B cell (primary cell): Measurements from ENCODE around the gene LPCAT3. TPM values are rescaled to one million over a fixed set of nuclear protein-coding genes. Genes with fewer than 3 reads are reported as not detected.

Source experiments
- ATAC-seq: fragments of 200-7000 bp; cut with Tn5 transposase; one replicate; pipeline ENCODE4 v1.10.0; 2021; ENCODE audit warnings: low read depth, mild to moderate bottlenecking, moderate number of reproducible peaks, moderate library complexity
- CTCF ChIA-PET: fragments of 350-600 bp; sonication (Branson Sonifier 250); formaldehyde crosslinking; loops from one replicate; lab custom pipeline; 2021; ENCODE audit warnings: antibody characterized with exemption, inconsistent platforms; lab: Charles Lee
- POLR2A ChIA-PET: fragments of 350-600 bp; sonication (Branson Sonifier 250); formaldehyde crosslinking; loops from one replicate; lab custom pipeline; 2021; ENCODE audit warnings: antibody characterized with exemption; lab: Charles Lee
- DNase-seq: peaks from one replicate; pipeline ENCODE4 v3.0.0; 2013
- H2AFZ ChIP-seq: 2 replicates; pipeline ENCODE4 v1.6.1; 2012; ENCODE audit warnings: mild to moderate bottlenecking, low read depth, low read length; ENCODE audit not compliant: insufficient read depth, poor library complexity, severe bottlenecking
- H3K27ac ChIP-seq, 2 donors: 1 replicate in 1 of 2; 2 replicates in 1 of 2; pipeline ENCODE4 v1.5.1; 2012 to 2013; ENCODE audit warnings: low read length in 2 of 2, mild to moderate bottlenecking in 2 of 2, moderate library complexity in 1 of 2
- H3K27me3 ChIP-seq, 4 experiments: fragments of 200-600 bp in 1 of 4; sonication (generic) in 1 of 4; replicated peaks in 1 of 4; 1 replicate in 2 of 4; 2 replicates in 2 of 4; pipeline versions ENCODE4 v1.6.1 to v1.7.0; 2013 to 2016; ENCODE audit warnings: low read length in 3 of 4, mild to moderate bottlenecking in 2 of 4, mixed read lengths in 1 of 4, moderate library complexity in 1 of 4; ENCODE audit not compliant: insufficient read depth in 4 of 4, control insufficient read depth in 3 of 4; ENCODE audit errors: control extremely low read depth in 1 of 4
- H3K36me3 ChIP-seq, 2 experiments: replicated peaks in 1 of 2; 1 replicate in 1 of 2; 2 replicates in 1 of 2; pipeline versions ENCODE4 v1.6.1 to v1.7.1; 2013; ENCODE audit warnings: low read length in 1 of 2; ENCODE audit not compliant: insufficient read depth in 2 of 2, control insufficient read depth in 1 of 2; ENCODE audit errors: control extremely low read depth in 1 of 2, extremely low read depth in 1 of 2
- H3K4me1 ChIP-seq, 2 donors: fragments of 200-600 bp in 1 of 2; sonication (generic) in 1 of 2; 1 replicate in 1 of 2; 2 replicates in 1 of 2; pipeline versions ENCODE4 v1.5.1 to v1.6.1; 2013 to 2017; ENCODE audit warnings: low read length in 2 of 2; ENCODE audit not compliant: control insufficient read depth in 2 of 2, insufficient read depth in 2 of 2
- H3K4me2 ChIP-seq: replicated peaks from 2 replicates; pipeline ENCODE3; 2012; ENCODE audit warnings: mild to moderate bottlenecking, low read depth, low read length; ENCODE audit not compliant: poor library complexity, severe bottlenecking
- H3K4me3 ChIP-seq, 5 experiments: fragments of 200-600 bp in 1 of 5; sonication (generic) in 1 of 5; 1 replicate in 3 of 5; 2 replicates in 2 of 5; pipeline versions ENCODE4 v1.5.1 to v1.7.0; 2011 to 2016; ENCODE audit warnings: low read length in 4 of 5, mild to moderate bottlenecking in 4 of 5, low read depth in 2 of 5, control low read depth in 1 of 5, moderate library complexity in 1 of 5; ENCODE audit not compliant: insufficient read depth in 1 of 5; ENCODE audit errors: control extremely low read depth in 1 of 5, extremely low read depth in 1 of 5
- H3K79me2 ChIP-seq: fragments of 200-600 bp; sonication (generic); one replicate; pipeline ENCODE4 v1.6.0; 2016; ENCODE audit warnings: low read length; ENCODE audit not compliant: control insufficient read depth, insufficient read depth
- H3K9ac ChIP-seq: fragments of 200-600 bp; sonication (generic); 2 replicates; pipeline ENCODE4 v1.6.1; 2017; ENCODE audit warnings: mild to moderate bottlenecking, low read length, moderate library complexity
- H3K9me3 ChIP-seq, 3 donors: one replicate each; pipeline versions ENCODE4 v1.6.1 to v1.7.1; 2013; ENCODE audit warnings: low read length in 2 of 3; ENCODE audit not compliant: control insufficient read depth in 2 of 3, insufficient read depth in 1 of 3; ENCODE audit errors: control extremely low read depth in 1 of 3
- H4K20me1 ChIP-seq: 2 replicates; pipeline ENCODE4 v1.6.0; 2012; ENCODE audit warnings: mild to moderate bottlenecking, low read length; ENCODE audit not compliant: insufficient read depth, control insufficient read depth, poor library complexity, severe bottlenecking
- H3K27ac Mint-ChIP-seq: one replicate; pipeline ENCODE4 v1.8.0; 2021; ENCODE audit warnings: mixed read lengths
- H3K27me3 Mint-ChIP-seq: one replicate; pipeline ENCODE4 v1.8.0; 2021; ENCODE audit warnings: mixed read lengths
- H3K4me1 Mint-ChIP-seq: one replicate; pipeline ENCODE4 v1.8.0; 2021; ENCODE audit warnings: mixed read lengths
- H3K4me3 Mint-ChIP-seq: one replicate; pipeline ENCODE4 v1.8.0; 2021; ENCODE audit warnings: mixed read lengths
- H3K9me3 Mint-ChIP-seq: one replicate; pipeline ENCODE4 v1.8.0; 2022; ENCODE audit warnings: mixed read lengths; ENCODE audit not compliant: insufficient read depth
- EZH2 ChIP-seq: IDR thresholded peaks from 2 replicates; pipeline ENCODE4 v1.6.1; 2012; ENCODE audit warnings: borderline replicate concordance, low read depth, mild to moderate bottlenecking, moderate library complexity, low read length; ENCODE audit not compliant: insufficient read depth, poor library complexity, severe bottlenecking
- WGBS: methylation state at CpG from one replicate; pipeline ENCODE4 v1.1.5; 2013; ENCODE audit warnings: missing lambda C conversion rate; ENCODE audit not compliant: insufficient coverage; 5-methylcytosine and 5-hydroxymethylcytosine counted together
- intact Hi-C: fragments of 100-400 bp; cut with micrococcal nuclease; formaldehyde crosslinking; loops from one replicate; pipeline ENCODE4 v1.10.0; 2022
- polyA plus RNA-seq: library from polyadenylated mRNA; depleted of rRNA; stranded (reverse); fragments of >200 nt; gene quantifications from 2 replicates; pipeline ENCODE4 v1.2.3, GENCODE V29; 2012
- total RNA-seq, 2 donors: library from RNA; stranded (reverse); fragments of 120-200 nt in 1 of 2; gene quantifications; 1 replicate in 1 of 2; 2 replicates in 1 of 2; pipeline versions ENCODE4 v1.2.3 to v1.2.4, GENCODE V29; 2013 to 2022
- TF ChIP-seq, protein P1 (sequence below): fragments of 200-600 bp; IDR thresholded peaks from one replicate; pipeline ENCODE4 v1.8.0; 2022; ENCODE audit warnings: antibody characterized with exemption, mild to moderate bottlenecking

The LPCAT3 gene
- total and polyA plus RNA-seq, 2 donors (not counting 1 experiment from before 2014, with no cell fraction given) = 17.6 to 26.2 TPM

GRCh38 chr12:6979453-6979852 is 38.8 kb downstream of the LPCAT3 start:
- CTCF ChIA-PET = no interaction called here
- H3K27me3 Mint-ChIP-seq = no peaks in the 10 kb centered on the region
- no peak for TF ChIP-seq EZH2
- TF ChIP-seq, protein P1, sequence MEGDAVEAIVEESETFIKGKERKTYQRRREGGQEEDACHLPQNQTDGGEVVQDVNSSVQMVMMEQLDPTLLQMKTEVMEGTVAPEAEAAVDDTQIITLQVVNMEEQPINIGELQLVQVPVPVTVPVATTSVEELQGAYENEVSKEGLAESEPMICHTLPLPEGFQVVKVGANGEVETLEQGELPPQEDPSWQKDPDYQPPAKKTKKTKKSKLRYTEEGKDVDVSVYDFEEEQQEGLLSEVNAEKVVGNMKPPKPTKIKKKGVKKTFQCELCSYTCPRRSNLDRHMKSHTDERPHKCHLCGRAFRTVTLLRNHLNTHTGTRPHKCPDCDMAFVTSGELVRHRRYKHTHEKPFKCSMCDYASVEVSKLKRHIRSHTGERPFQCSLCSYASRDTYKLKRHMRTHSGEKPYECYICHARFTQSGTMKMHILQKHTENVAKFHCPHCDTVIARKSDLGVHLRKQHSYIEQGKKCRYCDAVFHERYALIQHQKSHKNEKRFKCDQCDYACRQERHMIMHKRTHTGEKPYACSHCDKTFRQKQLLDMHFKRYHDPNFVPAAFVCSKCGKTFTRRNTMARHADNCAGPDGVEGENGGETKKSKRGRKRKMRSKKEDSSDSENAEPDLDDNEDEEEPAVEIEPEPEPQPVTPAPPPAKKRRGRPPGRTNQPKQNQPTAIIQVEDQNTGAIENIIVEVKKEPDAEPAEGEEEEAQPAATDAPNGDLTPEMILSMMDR = no peak

DNA sequence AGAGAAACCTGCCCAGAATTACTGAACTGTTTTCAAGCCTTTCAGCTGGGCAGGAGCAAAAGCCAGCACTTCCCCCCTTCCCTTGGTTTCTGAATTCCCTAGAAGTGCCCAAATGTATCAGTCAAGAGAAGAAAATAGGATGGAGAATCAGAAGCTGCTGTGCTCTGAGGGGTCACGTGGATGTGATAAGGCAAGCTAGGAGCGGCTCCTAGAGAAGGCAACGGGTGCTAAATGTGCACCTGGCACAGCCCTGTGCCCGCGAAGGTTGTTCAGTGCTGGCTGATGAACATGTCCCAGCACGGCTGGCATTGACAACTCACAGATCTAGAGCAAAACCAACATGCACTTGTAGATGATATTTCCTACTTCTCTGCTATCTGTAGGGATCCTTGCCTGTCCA is 39.3 kb downstream of the LPCAT3 start:
- CTCF ChIA-PET = no interaction called here
- Mint-ChIP-seq H3K27ac (no peak overlapping the region), H3K4me1 (no peaks in the 10 kb centered on the region), H3K9me3 (no peaks in the 10 kb centered on the region), H3K4me3 (no peak overlapping the region), H3K27me3 (no peaks in the 10 kb centered on the region)
- Histone ChIP-seq H3K79me2 (peaks cover 8% of the 10 kb centered on the region), H3K9ac (no peak overlapping the region), H4K20me1 (peaks cover 14% of the 10 kb centered on the region), H2AFZ (no peak overlapping the region), H3K4me2 (no peak overlapping the region), H3K9me3 (no peaks in the 10 kb centered on the region), H3K27me3 (no peaks in the 10 kb centered on the region), H3K4me3 (no peak overlapping the region), H3K27ac (no peak overlapping the region), H3K36me3 (peaks cover 1 to 82% of the 10 kb centered on the region in 2 experiments), H3K4me1 (no peaks in the 10 kb centered on the region)
- TF ChIP-seq, protein P1 = no peak
- no peak for TF ChIP-seq EZH2
- no peak for ATAC-seq
- no peak for DNase-seq
- 98% methylated on average over 6 of the region's 6 CpGs for WGBS
- intact Hi-C loops = no loop called here
- POLR2A ChIA-PET = no interaction called here

More at GRCh38 chr12:6979453-6979852, 38.8 kb downstream of the LPCAT3 start:
- Mint-ChIP-seq H3K27ac (no peak overlapping the region), H3K9me3 (no peaks in the 10 kb centered on the region), H3K4me3 (no peak overlapping the region), H3K4me1 (no peaks in the 10 kb centered on the region)
- no peak overlapping the region for H3K4me2 ChIP-seq
- POLR2A ChIA-PET = no interaction called here
- WGBS = 94% methylated on average over 3 of the region's 3 CpGs
- intact Hi-C loops = no loop called here
- no peaks in the 10 kb centered on the region for H3K9me3 ChIP-seq
- no peak overlapping the region for H2AFZ ChIP-seq
- no peak overlapping the region for H3K9ac ChIP-seq
- no peaks in the 10 kb centered on the region for H3K4me1 ChIP-seq
- DNase-seq (no peak), ATAC-seq (no peak)
- H4K20me1 ChIP-seq = peaks cover 10% of the 10 kb centered on the region
- H3K79me2 ChIP-seq = peaks cover 7% of the 10 kb centered on the region
- H3K27me3 ChIP-seq = no peaks in the 10 kb centered on the region
- H3K27ac ChIP-seq = no peak overlapping the region
- no peak overlapping the region for H3K4me3 ChIP-seq
- H3K36me3 ChIP-seq = peaks cover 1 to 78% of the 10 kb centered on the region in 2 experiments
